GM18517 (cell line): ENCODE measurements around the gene WDR3.
A peak's percentile ranks its signal among the peaks of the same experiment; 100 is the strongest.
"Not testable (repeated sequence)": the region's sequence is repeated elsewhere in the genome, so short reads cannot be mapped to it uniquely, and the experiment has no call there.

Source experiments
- ATAC-seq: cut with Tn5 transposase; IDR thresholded peaks from one replicate; pipeline ENCODE4 v1.9.1; 2021; ENCODE audit warnings: mild to moderate bottlenecking, moderate library complexity; ENCODE audit not compliant: unreplicated experiment

WDR3 gene

GRCh38 chr1:117929343-117930172 lies at the start of gene WDR3, which contains the start of gene GDAP2:
Gene WDR3, plus strand, starts transcription at chr1:117929739. Its CDS starts 3,581 bp downstream, at chr1:117933320.
Gene GDAP2, minus strand, starts transcription at chr1:117929621. Its CDS starts 9,264 bp downstream, at chr1:117920357.
- ATAC-seq, result peak; percentile 95

- ATAC-seq, result no peak
Observed at GRCh38 chr1:117883616-117884015, 45.9 kb upstream of the WDR3 start.

- no peak for ATAC-seq
Observed at GRCh38 chr1:117886101-117886795, 43.3 kb upstream of the WDR3 start.

GRCh38 chr1:117890452-117890851 lies 39.1 kb upstream of the WDR3 start:
- no peak for ATAC-seq

- ATAC-seq, result no peak
Observed at GRCh38 chr1:117892512-117892911, 37.0 kb upstream of the WDR3 start.

GRCh38 chr1:117894078-117894477 lies 35.5 kb upstream of the WDR3 start:
- no peak for ATAC-seq

- ATAC-seq, result peak; percentile 89
Observed at GRCh38 chr1:117895482-117896114, 33.9 kb upstream of the WDR3 start.

GRCh38 chr1:117897551-117897950 lies 32.0 kb upstream of the WDR3 start:
- no peak for ATAC-seq

GRCh38 chr1:117899801-117900200 lies 29.7 kb upstream of the WDR3 start:
- ATAC-seq, result no peak

- ATAC-seq, result no peak
Observed at GRCh38 chr1:117902944-117903343, 26.6 kb upstream of the WDR3 start.

- no peak for ATAC-seq
Observed at GRCh38 chr1:117904485-117904884, 25.1 kb upstream of the WDR3 start.

- ATAC-seq, result no peak
Observed at GRCh38 chr1:117905019-117905418, 24.5 kb upstream of the WDR3 start.

GRCh38 chr1:117911051-117911450 lies 18.5 kb upstream of the WDR3 start:
- no peak for ATAC-seq

- ATAC-seq, result no peak
Observed at GRCh38 chr1:117919376-117919775, 10.2 kb upstream of the WDR3 start.

GRCh38 chr1:117921991-117922390 lies 7.5 kb upstream of the WDR3 start:
- no peak for ATAC-seq

GRCh38 chr1:117922717-117923116 lies 6.8 kb upstream of the WDR3 start:
- ATAC-seq, result not testable (repeated sequence)

- ATAC-seq, result no peak
Observed at GRCh38 chr1:117925981-117926380, 3.6 kb upstream of the WDR3 start.

GRCh38 chr1:117928881-117929342 lies 627 bp upstream of the WDR3 start:
- ATAC-seq, result peak; percentile 42

- ATAC-seq, result no peak
Observed at GRCh38 chr1:117930173-117930447, 571 bp downstream of the WDR3 start.

GRCh38 chr1:117930484-117930883 lies 945 bp downstream of the WDR3 start:
- ATAC-seq, result no peak

- ATAC-seq, result no peak
Observed at GRCh38 chr1:117932576-117932975, 3.0 kb downstream of the WDR3 start.

GRCh38 chr1:117933769-117934168 lies 4.2 kb downstream of the WDR3 start:
- ATAC-seq, result no peak
